ENCODE results near the gene RNPS1.

Gene RNPS1

GRCh38 chr16:2213817-2214718 lies 53.9 kb downstream of the RNPS1 start:
- no peak for DNase-seq (ENCODE audit: low spot score)

- DNase-seq (ENCODE audit: low spot score): no peak
Measured at GRCh38 chr16:2212362-2213324, 55.3 kb downstream of the RNPS1 start.

GRCh38 chr16:2211923-2212347 lies 56.0 kb downstream of the RNPS1 start:
- no peak for DNase-seq (ENCODE audit: low spot score)

GRCh38 chr16:2210386-2211365 lies 57.2 kb downstream of the RNPS1 start, which contains the start of gene BRICD5:
BRICD5 (minus strand) TSS chr16:2210863; CDS start chr16:2210833, 30 bp downstream.
- no peak for DNase-seq (ENCODE audit: low spot score)

GRCh38 chr16:2210009-2210332 lies 58.0 kb downstream of the RNPS1 start:
- DNase-seq (ENCODE audit: low spot score): no peak

GRCh38 chr16:2209258-2210008 lies 58.5 kb downstream of the RNPS1 start:
- DNase-seq (ENCODE audit: low spot score): no peak

GRCh38 chr16:2208772-2209171 lies 59.2 kb downstream of the RNPS1 start:
- no peak for DNase-seq (ENCODE audit: low spot score)

GRCh38 chr16:2208308-2208707 lies 59.6 kb downstream of the RNPS1 start:
- no peak for DNase-seq (ENCODE audit: low spot score)

GRCh38 chr16:2207872-2208271 lies 60.1 kb downstream of the RNPS1 start:
- DNase-seq (ENCODE audit: low spot score): no peak

GRCh38 chr16:2206780-2207433 lies 61.0 kb downstream of the RNPS1 start:
- DNase-seq (ENCODE audit: low spot score): no peak

GRCh38 chr16:2206420-2206779 lies 61.5 kb downstream of the RNPS1 start:
- no peak for DNase-seq (ENCODE audit: low spot score)

GRCh38 chr16:2205967-2206313 lies 62.0 kb downstream of the RNPS1 start:
- DNase-seq (ENCODE audit: low spot score): no peak

GRCh38 chr16:2205104-2205966 lies 62.6 kb downstream of the RNPS1 start, which contains the start of gene MLST8:
MLST8 (plus strand) TSS chr16:2205454; CDS start chr16:2206086, 632 bp downstream.
- peak; percentile 86 for DNase-seq (ENCODE audit: low spot score)

- DNase-seq (ENCODE audit: low spot score): no peak
Measured at GRCh38 chr16:2204416-2205103, 63.4 kb downstream of the RNPS1 start.

Measured in LoVo (cell line).